SU-DHL-6 (cell line): ENCODE measurements around the gene GLI3.

Source experiments
- H2AFZ ChIP-seq: fragments of 200-600 bp; sonication (generic); 2 replicates; pipeline ENCODE4 v1.6.1; 2014; ENCODE audit warnings: low read depth, mild to moderate bottlenecking, moderate library complexity, mixed read lengths, antibody characterized with exemption, low read length; ENCODE audit not compliant: severe bottlenecking
- H3F3A ChIP-seq: fragments of 200-600 bp; shearing (Covaris generic); 2 replicates; pipeline ENCODE4 v1.6.0; 2016; ENCODE audit warnings: antibody characterized with exemption, mild to moderate bottlenecking; ENCODE audit not compliant: insufficient read depth
- H3K27ac ChIP-seq: fragments of 200-600 bp; sonication (generic); 2 replicates; pipeline ENCODE4 v1.5.1; 2016; ENCODE audit warnings: low read depth, mild to moderate bottlenecking, low read length, moderate library complexity, mixed read lengths
- H3K27me3 ChIP-seq: fragments of 200-600 bp; sonication (generic), shearing (Covaris generic); 2 replicates; pipeline ENCODE4 v1.6.0; 2014; ENCODE audit warnings: mild to moderate bottlenecking, low read length
- H3K36me3 ChIP-seq: fragments of 200-600 bp; sonication (generic); 2 replicates; pipeline ENCODE4 v1.6.1; 2014; ENCODE audit warnings: mild to moderate bottlenecking, low read length, mixed read lengths
- H3K4me2 ChIP-seq: fragments of 300-600, 200-600 bp; shearing (Covaris generic), sonication (generic); 2 replicates; pipeline ENCODE4 v1.6.0; 2014; ENCODE audit warnings: low read length, low read depth, mild to moderate bottlenecking; ENCODE audit not compliant: poor library complexity, severe bottlenecking
- H3K4me3 ChIP-seq: fragments of 200-600 bp; sonication (generic); 2 replicates; pipeline ENCODE4 v1.5.1; 2014; ENCODE audit warnings: antibody characterized with exemption, low read length, mild to moderate bottlenecking, mixed read lengths; ENCODE audit not compliant: insufficient read depth, poor library complexity, severe bottlenecking
- H3K79me2 ChIP-seq: fragments of 200-600 bp; sonication (generic); 2 replicates; pipeline ENCODE4 v1.6.1; 2014; ENCODE audit warnings: mild to moderate bottlenecking, low read length, moderate library complexity; ENCODE audit not compliant: insufficient read depth
- H3K9ac ChIP-seq: fragments of 200-600 bp; sonication (generic); 2 replicates; pipeline ENCODE4 v1.7.0; 2014; ENCODE audit warnings: mild to moderate bottlenecking, low read length
- H3K9me2 ChIP-seq: fragments of 200-600 bp; sonication (generic); replicated peaks from 2 replicates; pipeline ENCODE4 v1.6.1; 2014; ENCODE audit warnings: low read length; ENCODE audit not compliant: insufficient read depth
- H3K9me3 ChIP-seq: fragments of 200-600 bp; sonication (generic); 2 replicates; pipeline ENCODE4 v1.6.1; 2014; ENCODE audit warnings: low read length, mixed read lengths; ENCODE audit not compliant: insufficient read depth
- H4K20me1 ChIP-seq: fragments of 200-600 bp; sonication (generic); 2 replicates; pipeline ENCODE4 v1.6.1; 2014; ENCODE audit warnings: low read depth, mild to moderate bottlenecking, antibody characterized with exemption, low read length, moderate library complexity, mixed read lengths
- CTCF ChIP-seq: fragments of 200-600 bp; sonication (generic); IDR thresholded peaks from one replicate; pipeline ENCODE4 v1.5.1; 2017; ENCODE audit warnings: antibody characterized with exemption, mild to moderate bottlenecking, low read length, moderate library complexity; ENCODE audit not compliant: insufficient read depth, poor library complexity, severe bottlenecking
- EZH2phosphoT487 ChIP-seq: fragments of 200-600 bp; sonication (generic), shearing (Covaris generic); conservative IDR thresholded peaks from 2 replicates; pipeline ENCODE4 v1.6.1; 2018; ENCODE audit warnings: mild to moderate bottlenecking, antibody characterized with exemption, low read length, moderate library complexity, mixed read lengths

GLI3 gene

DNA sequence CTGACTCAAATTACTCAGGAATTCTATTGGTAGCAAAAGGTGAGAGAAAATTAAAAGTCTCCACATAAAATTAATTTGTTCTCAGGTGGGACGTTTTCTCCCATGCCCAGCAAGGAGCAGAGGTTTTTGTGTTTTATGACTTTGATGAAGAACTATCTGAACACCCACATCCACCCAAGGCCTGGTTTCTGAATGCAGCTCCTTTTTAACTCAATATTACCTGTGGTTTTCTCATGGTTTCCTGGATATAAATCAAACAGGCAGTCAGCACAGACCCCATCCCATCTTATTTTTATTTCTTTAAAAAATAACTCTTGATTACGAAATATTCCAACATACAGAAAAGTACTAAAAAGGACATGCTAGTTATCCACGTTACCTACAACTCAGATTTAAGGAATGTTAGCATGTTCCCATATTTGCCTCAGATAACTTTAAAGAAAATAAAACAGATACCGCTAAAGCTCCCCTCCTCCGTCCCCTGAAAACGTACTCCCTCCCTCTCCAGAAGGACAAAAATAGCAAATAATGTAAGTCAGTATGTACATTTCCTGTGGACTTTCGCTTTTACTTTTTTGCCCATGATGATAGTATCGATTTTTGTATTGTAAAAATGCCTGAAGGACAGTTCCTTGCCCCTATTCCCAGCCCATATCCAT lies 43.4 kb downstream of the GLI3 start:
- no peak overlapping the region for H3K4me2 ChIP-seq
- no peak overlapping the region for H3K4me3 ChIP-seq
- no peak overlapping the region for H3K9ac ChIP-seq
- H2AFZ ChIP-seq = no peak overlapping the region
- H3K27me3 ChIP-seq = no peaks in the 10 kb centered on the region
- H3K9me2 ChIP-seq = no peaks in the 10 kb centered on the region
- no peaks in the 10 kb centered on the region for H4K20me1 ChIP-seq
- no peak overlapping the region for H3K27ac ChIP-seq
- TF ChIP-seq CTCF = no peak
- no peak for TF ChIP-seq EZH2phosphoT487
- no peaks in the 10 kb centered on the region for H3K79me2 ChIP-seq
- no peaks in the 10 kb centered on the region for H3F3A ChIP-seq
- no peaks in the 10 kb centered on the region for H3K9me3 ChIP-seq
- no peaks in the 10 kb centered on the region for H3K36me3 ChIP-seq

- Histone ChIP-seq H3K9me2 (no peaks in the 10 kb centered on the region), H3K9me3 (no peaks in the 10 kb centered on the region), H3K36me3 (no peaks in the 10 kb centered on the region), H3F3A (no peaks in the 10 kb centered on the region), H3K9ac (no peak overlapping the region), H3K27me3 (no peaks in the 10 kb centered on the region), H3K79me2 (no peaks in the 10 kb centered on the region), H3K4me3 (no peak overlapping the region), H3K4me2 (no peak overlapping the region), H3K27ac (no peak overlapping the region), H2AFZ (no peak overlapping the region), H4K20me1 (no peaks in the 10 kb centered on the region)
- TF ChIP-seq EZH2phosphoT487 (no peak), CTCF (no peak)
These were observed 44.1 kb downstream of the GLI3 start for GRCh38 chr7:42192851-42193461.

DNA sequence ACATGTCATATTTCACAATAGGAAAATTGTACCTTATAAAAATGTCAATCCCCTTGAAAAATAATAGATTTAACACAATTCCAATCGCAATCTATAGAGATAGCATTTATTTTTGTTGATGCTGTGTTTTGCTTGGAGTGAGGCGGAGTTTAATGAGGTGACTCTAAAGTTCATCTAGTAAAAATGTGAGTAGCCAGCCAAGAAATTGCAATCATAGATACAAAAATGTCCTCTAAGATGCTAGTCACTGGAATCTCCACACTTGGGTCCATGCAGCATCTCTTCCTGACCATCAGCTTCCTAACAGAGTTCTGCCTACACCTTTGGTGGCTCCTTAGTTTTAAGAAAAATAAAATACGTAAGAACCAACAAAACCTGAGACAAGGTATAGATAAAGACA lies 44.9 kb downstream of the GLI3 start:
- H3K9ac ChIP-seq = no peak overlapping the region
- no peaks in the 10 kb centered on the region for H3K9me2 ChIP-seq
- no peak overlapping the region for H3K4me2 ChIP-seq
- no peak overlapping the region for H3K4me3 ChIP-seq
- no peak overlapping the region for H2AFZ ChIP-seq
- H4K20me1 ChIP-seq = no peaks in the 10 kb centered on the region
- no peaks in the 10 kb centered on the region for H3K36me3 ChIP-seq
- no peaks in the 10 kb centered on the region for H3K9me3 ChIP-seq
- TF ChIP-seq EZH2phosphoT487 (no peak), CTCF (no peak)
- H3K79me2 ChIP-seq = no peaks in the 10 kb centered on the region
- H3F3A ChIP-seq = no peaks in the 10 kb centered on the region
- no peak overlapping the region for H3K27ac ChIP-seq
- no peaks in the 10 kb centered on the region for H3K27me3 ChIP-seq
